ENCODE results near the gene TMEM41A. TPM values are rescaled to one million over a fixed set of nuclear protein-coding genes. Genes with fewer than 3 reads are reported as not detected.
"Not testable (repeated sequence)": the region's sequence is repeated elsewhere in the genome, so short reads cannot be mapped to it uniquely, and the experiment has no call there.

Gene TMEM41A
- total and polyA plus RNA-seq, 12 donors = 8.7 to 12.7 (median 10.7) TPM

DNA sequence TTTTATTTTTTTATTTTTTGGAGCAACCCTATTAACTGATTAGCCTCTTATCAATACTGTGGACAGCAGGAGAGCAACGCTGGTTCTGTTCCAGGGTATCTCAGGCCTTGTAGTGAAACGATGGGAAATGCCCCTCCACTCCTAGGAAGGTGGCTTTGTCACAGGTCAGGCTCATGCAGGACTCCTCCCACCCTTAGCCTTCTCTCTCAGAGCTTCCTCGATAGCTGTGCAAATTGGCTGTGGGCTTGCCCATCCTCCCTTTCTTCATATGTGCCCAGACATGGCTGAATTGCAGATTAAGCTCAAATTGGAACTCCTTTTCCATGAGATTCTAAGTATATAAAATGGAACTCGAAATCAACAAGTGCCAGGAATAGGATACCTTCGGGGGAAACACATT is 38.5 kb downstream of the TMEM41A start:
- ATAC-seq (no peak), DNase-seq (no peak)
- no peak overlapping the region for H3K4me3 ChIP-seq
- peaks cover 0 to 22% (median 0%) of the 10 kb centered on the region in 9 donors for H3K36me3 ChIP-seq
- WGBS, 2 donors = 78 to 83% methylated on average over 5 of the region's 5 CpGs
- H3K9me3 ChIP-seq = no peaks in the 10 kb centered on the region
- TF ChIP-seq, protein P1, sequence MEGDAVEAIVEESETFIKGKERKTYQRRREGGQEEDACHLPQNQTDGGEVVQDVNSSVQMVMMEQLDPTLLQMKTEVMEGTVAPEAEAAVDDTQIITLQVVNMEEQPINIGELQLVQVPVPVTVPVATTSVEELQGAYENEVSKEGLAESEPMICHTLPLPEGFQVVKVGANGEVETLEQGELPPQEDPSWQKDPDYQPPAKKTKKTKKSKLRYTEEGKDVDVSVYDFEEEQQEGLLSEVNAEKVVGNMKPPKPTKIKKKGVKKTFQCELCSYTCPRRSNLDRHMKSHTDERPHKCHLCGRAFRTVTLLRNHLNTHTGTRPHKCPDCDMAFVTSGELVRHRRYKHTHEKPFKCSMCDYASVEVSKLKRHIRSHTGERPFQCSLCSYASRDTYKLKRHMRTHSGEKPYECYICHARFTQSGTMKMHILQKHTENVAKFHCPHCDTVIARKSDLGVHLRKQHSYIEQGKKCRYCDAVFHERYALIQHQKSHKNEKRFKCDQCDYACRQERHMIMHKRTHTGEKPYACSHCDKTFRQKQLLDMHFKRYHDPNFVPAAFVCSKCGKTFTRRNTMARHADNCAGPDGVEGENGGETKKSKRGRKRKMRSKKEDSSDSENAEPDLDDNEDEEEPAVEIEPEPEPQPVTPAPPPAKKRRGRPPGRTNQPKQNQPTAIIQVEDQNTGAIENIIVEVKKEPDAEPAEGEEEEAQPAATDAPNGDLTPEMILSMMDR (IDR thresholded peaks at IDR 0.05) = no peak
- no peaks in the 10 kb centered on the region for H3K4me1 ChIP-seq
- intact Hi-C loops (cut with DNase I) = no loop called here
- H3K27me3 ChIP-seq = no peaks in the 10 kb centered on the region
- no peak overlapping the region for H3K27ac ChIP-seq

DNA sequence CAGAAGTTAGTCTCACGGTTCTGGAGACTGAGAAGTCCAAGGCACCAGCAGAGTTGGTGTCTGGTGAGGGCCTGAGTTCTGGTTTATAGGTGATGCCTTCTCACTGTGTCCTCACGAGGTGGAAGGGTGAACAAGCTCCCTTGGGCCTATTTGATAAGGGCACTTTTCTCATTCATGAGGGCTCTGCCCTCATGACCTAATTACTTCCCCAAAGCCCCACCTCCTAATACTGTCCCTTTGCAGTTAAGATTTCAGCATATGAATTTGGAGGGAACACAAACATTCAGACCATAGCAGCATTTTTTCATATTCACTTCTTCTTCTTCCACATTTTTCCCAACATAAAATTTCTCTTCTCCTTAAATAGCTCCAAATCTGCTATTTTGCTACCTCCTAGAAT is 41.5 kb downstream of the TMEM41A start:
- no peak for DNase-seq
- intact Hi-C loops (cut with DNase I) = no loop called here
- no peaks in the 10 kb centered on the region for H3K27me3 ChIP-seq
- H3K4me1 ChIP-seq = no peaks in the 10 kb centered on the region
- ATAC-seq = no peak
- 76 to 86% methylated on average over 2 of the region's 2 CpGs for WGBS, 2 donors
- no peaks in the 10 kb centered on the region for H3K9me3 ChIP-seq
- no peak overlapping the region for H3K27ac ChIP-seq
- TF ChIP-seq, protein P1 (IDR thresholded peaks at IDR 0.05) = no peak
- H3K4me3 ChIP-seq = no peak overlapping the region
- peaks cover 0 to 2% (median 0%) of the 10 kb centered on the region in 9 donors for H3K36me3 ChIP-seq

DNA sequence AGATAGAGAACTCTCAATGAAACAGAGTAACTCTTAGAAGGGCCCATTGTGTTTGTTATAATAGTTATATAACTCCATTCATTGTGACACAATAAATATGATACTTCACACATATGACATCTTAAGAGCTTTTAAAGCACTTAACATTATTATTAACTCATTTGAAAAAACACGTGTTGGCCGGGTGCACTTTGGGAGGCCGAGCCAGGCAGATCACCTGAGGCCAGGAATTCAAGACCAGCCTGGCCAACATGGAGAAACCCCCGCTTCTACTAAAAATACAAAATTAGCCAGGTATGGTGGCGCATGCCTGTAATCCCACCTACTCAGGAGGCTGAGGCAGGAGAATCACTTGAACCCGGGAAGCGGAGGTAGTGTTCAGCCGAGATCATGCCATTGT is 47.4 kb downstream of the TMEM41A start:
- H3K9me3 ChIP-seq; H3K27ac ChIP-seq; ATAC-seq; intact Hi-C loops (cut with DNase I); DNase-seq; H3K27me3 ChIP-seq; H3K4me3 ChIP-seq; H3K4me1 ChIP-seq: not testable (repeated sequence)
- H3K36me3 ChIP-seq = peaks cover 0 to 26% (median 0%) of the 10 kb centered on the region in 9 donors
- WGBS, 2 donors = 90 to 94% methylated on average over 8 of the region's 8 CpGs

DNA sequence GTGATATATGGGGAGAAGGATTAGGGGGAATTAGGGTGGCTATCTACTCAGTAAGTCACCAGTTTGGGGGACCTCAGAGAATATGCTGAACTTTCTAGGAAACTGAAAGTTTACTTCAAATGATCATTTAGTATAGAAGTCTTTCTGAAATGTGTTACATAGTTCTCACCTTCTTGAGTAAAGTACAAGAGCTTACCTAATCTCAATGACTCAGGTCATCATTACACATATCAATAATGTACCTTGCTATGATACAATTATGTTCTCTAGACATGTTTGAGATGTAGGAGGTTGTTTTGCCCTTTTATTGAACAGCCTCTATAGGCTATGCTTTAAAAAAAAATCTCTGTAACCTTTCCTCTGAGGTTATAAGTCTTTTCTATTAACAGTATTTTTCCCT is 50.7 kb downstream of the TMEM41A start:
- Histone ChIP-seq H3K36me3 (peaks cover 0 to 26% (median 0%) of the 10 kb centered on the region in 9 donors), H3K27ac (no peak overlapping the region), H3K9me3 (no peaks in the 10 kb centered on the region), H3K4me1 (no peaks in the 10 kb centered on the region), H3K27me3 (no peaks in the 10 kb centered on the region), H3K4me3 (no peak overlapping the region)
- TF ChIP-seq, protein P1 (IDR thresholded peaks at IDR 0.05) = no peak
- no peak for DNase-seq
- no peak for ATAC-seq
- intact Hi-C loops (cut with DNase I) = no loop called here

DNA sequence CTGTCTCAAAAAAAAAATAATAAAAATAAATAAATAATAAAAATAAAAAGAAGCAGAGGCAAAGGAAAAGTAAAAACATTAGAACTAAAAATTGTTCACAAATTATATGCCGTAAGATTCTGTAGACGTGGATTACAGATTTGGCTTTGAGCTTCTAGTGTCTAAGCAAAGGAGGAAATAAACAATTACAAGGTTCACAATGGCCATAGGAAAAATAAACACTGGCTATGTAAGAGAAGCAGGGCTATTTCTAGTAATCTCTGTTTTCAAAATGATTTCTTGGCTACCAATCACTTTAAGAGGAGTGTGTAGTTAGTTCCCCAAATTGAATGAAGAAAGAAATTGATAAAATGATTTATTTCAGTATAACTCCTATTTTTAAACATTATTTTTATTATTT is 54.5 kb downstream of the TMEM41A start:
- 89 to 90% methylated on average over 2 of the region's 2 CpGs for WGBS, 2 donors
- H3K27ac ChIP-seq = no peak overlapping the region
- ATAC-seq = no peak
- no peaks in the 10 kb centered on the region for H3K27me3 ChIP-seq
- peaks cover 0 to 5% (median 0%) of the 10 kb centered on the region in 9 donors for H3K36me3 ChIP-seq
- intact Hi-C loops (cut with DNase I) = no loop called here
- no peaks in the 10 kb centered on the region for H3K9me3 ChIP-seq
- TF ChIP-seq, protein P1 (IDR thresholded peaks at IDR 0.05) = no peak
- no peak overlapping the region for H3K4me3 ChIP-seq
- H3K4me1 ChIP-seq = no peaks in the 10 kb centered on the region
- DNase-seq = no peak
